HT1080 (cell line): Measurements from ENCODE around the gene BNIP3. TPM values are rescaled to one million over a fixed set of nuclear protein-coding genes. Genes with fewer than 3 reads are reported as not detected.
A peak's percentile ranks its signal among the peaks of the same experiment; 100 is the strongest.
"Not testable (repeated sequence)": the region's sequence is repeated elsewhere in the genome, so short reads cannot be mapped to it uniquely, and the experiment has no call there.

ENCODE experiments used
- DNase-seq: peaks from one replicate; pipeline ENCODE4 v3.0.0-alpha.2; 2015; ENCODE audit warnings: low read depth
- total RNA-seq: library from RNA; depleted of rRNA; stranded (reverse); fragments of >200 nt; shearing (Covaris generic); gene quantifications from 2 replicates; pipeline ENCODE4 v1.2.3, GENCODE V29; 2014; rRNA removed

Gene BNIP3
- total RNA-seq, 1 experiment from 2014 or later = 105 TPM

GRCh38 chr10:131930586-131931330 lies 51.0 kb downstream of the BNIP3 start:
- no peak for DNase-seq

GRCh38 chr10:131930150-131930549 lies 51.6 kb downstream of the BNIP3 start:
- DNase-seq = no peak

GRCh38 chr10:131929122-131929845 lies 52.4 kb downstream of the BNIP3 start:
- no peak for DNase-seq

GRCh38 chr10:131928248-131929095 lies 53.3 kb downstream of the BNIP3 start:
- peak; percentile 28 for DNase-seq

- no peak for DNase-seq
Measured at GRCh38 chr10:131926743-131927595, 54.8 kb downstream of the BNIP3 start.

DNA sequence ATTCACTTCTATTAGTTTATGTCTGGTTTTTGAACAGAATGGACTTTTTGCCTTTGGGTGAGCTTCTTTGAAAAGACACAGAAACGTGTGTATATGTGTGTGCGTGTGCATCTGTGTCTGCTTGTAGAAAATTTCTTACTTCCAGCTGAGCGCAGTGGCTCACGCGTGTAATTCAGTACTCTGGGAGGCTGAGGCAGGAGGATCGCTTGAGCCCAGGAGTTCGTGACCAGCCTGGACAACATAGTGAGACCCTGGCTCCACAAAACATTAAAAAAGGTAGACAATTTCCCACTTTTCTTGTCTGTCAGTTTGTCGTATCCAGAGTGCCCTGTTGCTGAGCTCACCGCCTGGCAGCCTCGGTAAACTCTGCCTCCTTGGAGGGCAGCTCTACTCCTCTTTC lies 55.5 kb downstream of the BNIP3 start:
- DNase-seq = no peak

DNA sequence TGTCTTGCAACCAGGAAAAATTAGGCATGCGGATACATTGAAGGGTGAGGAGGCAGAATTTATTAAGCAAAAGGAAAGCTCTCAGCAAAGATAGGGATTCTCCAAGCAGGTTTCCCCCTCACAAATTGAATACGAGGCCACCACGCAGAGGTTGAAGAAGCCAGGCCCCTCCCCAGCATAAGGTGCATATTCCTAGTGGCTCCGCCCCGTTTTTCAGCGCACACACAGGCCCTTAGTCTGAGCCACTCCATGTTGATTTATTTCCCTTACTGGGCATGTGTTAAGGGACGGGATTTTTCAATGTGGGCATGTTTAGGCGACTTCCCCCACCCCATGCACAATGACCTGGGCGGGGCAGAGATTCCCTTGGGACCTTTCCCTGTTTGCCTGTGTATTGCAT lies 56.0 kb downstream of the BNIP3 start:
- DNase-seq = no peak

GRCh38 chr10:131925011-131925649 lies 56.6 kb downstream of the BNIP3 start:
- no peak for DNase-seq

DNA sequence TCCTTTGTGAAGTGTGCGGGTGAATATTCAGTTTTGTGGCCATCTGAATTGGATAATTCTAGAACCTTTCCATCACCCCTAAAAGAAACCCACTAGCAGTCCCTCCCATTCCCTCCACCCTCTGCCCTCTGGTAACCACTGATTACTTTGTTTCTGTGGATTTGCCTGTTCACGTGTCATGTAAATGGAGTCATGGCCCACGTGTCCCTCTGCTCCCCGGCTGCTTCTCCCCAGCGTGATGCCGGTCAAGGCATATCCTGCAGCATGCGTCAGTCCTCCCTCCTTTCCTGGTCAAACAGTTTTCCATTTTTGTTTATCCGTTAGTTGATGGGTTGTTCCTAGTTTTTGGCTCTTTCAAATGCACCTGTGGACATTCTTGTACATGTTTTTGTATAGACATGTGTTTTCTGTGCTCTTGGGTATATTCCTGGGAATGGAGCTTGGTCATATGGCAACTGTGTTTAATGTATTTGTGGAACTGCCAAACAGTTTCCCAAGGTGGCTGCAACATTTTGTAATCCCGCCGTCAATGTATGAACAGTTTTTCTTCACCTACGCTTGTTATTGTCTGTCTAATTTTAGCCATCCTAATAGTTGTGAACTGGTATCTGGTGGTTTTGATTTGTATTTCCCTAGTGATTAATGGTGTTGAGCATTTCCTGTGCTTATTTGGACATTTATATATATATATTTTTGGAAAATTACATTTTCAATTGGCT lies 58.5 kb downstream of the BNIP3 start:
- no peak for DNase-seq

- no peak for DNase-seq
Measured at GRCh38 chr10:131921184-131921583, 60.5 kb downstream of the BNIP3 start.

DNA sequence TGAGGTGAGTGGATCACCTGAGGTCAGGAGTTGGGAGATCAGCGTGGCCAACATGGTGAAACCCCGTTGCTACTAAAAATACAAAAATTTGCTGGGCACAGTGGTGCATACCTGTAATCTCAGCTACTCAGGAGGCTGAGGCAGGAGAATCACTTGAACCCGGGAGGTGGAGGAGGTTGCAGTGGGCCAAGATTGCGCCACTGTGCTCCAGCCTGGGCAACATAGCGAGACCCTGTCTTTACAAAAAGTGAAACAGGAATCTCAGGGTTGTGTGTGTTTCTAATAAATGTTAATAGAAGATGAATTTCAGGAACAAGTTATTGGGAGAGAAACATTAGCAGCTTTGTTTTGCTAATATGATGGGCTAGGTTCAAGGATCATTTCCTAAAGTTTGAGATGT lies 61.0 kb downstream of the BNIP3 start:
- no peak for DNase-seq

GRCh38 chr10:131920151-131920550 lies 61.6 kb downstream of the BNIP3 start:
- DNase-seq = no peak

GRCh38 chr10:131919461-131919860 lies 62.3 kb downstream of the BNIP3 start:
- not testable (repeated sequence) for DNase-seq

Other genes starting within 250 kb of the BNIP3 start
- gene PPP2R2D, start 80.9 kb downstream of the BNIP3 start, total RNA-seq = 30.1 and 31.5 TPM in 2 replicates
- gene JAKMIP3, start 84.0 kb upstream of the BNIP3 start, total RNA-seq = 0.03 TPM in 2 replicates
- not detected in 2 replicates for gene DPYSL4, start 205.0 kb upstream of the BNIP3 start, total RNA-seq